GM23248 (cell line): ENCODE results near the gene PHACTR2.
"Not testable (repeated sequence)": the region's sequence is repeated elsewhere in the genome, so short reads cannot be mapped to it uniquely, and the experiment has no call there.

ENCODE experiments used
- EZH2 ChIP-seq: fragments of 200-600 bp; sonication (generic); IDR thresholded peaks from 2 replicates; pipeline ENCODE4 v1.6.1; 2018; ENCODE audit warnings: antibody characterized with exemption, mild to moderate bottlenecking; ENCODE audit not compliant: insufficient read depth, poor library complexity, severe bottlenecking
- EZH2phosphoT487 ChIP-seq: fragments of 200-600 bp; sonication (generic); IDR thresholded peaks from 2 replicates; pipeline ENCODE4 v1.6.1; 2018; ENCODE audit warnings: antibody characterized with exemption, moderate library complexity, mild to moderate bottlenecking, low read depth; ENCODE audit not compliant: insufficient read depth

DNA sequence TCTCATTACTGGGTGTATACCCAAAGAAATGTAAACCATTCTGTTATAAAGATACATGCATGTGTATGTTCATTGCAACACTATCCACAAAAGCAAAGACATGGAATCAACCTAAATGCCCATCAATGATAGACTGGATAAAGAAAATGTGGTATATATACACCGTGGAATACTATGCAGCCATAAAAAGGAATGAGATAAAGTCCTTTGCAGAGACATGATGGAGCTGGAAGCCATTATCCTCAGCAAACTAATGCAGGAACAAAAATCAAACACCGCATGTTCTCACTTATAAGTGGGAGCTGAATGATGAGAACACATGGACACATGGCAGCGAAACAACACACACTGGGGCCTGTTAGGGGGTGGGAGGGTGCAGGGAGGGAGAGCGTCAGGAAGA, 26.4 kb upstream of the PHACTR2 start:
- not testable (repeated sequence) for TF ChIP-seq EZH2, EZH2phosphoT487
